Omental fat pad (tissue), 4 donors: ENCODE data around the gene HNRNPA1. TPM values are rescaled to one million over a fixed set of nuclear protein-coding genes. Genes with fewer than 3 reads are reported as not detected.

ENCODE experiments used
- ATAC-seq: fragments of 150-250 bp; one replicate; pipeline ENCODE4 v1.9.1; 2016; ENCODE audit warnings: mild to moderate bottlenecking, moderate library complexity; ENCODE audit not compliant: low FRiP score
- DNase-seq: peaks from one replicate; pipeline ENCODE4 v3.0.0-alpha.2; 2019; ENCODE audit warnings: low spot score
- total RNA-seq, 4 donors: library from RNA; depleted of rRNA; stranded (reverse); fragments of >200 nt; gene quantifications; one replicate each; pipeline ENCODE4 v1.1.0, GENCODE V29; 2016
- TF ChIP-seq, protein P1 (sequence below), 3 donors: fragments of 450-650 bp; IDR thresholded peaks; one replicate each; pipeline ENCODE4 v1.5.1; 2016 to 2017; ENCODE audit warnings: antibody characterized with exemption in 3 of 3, mild to moderate bottlenecking in 3 of 3, moderate library complexity in 2 of 3

HNRNPA1 gene
- total RNA-seq, 4 donors from 2014 or later: 352 to 497 (median 414) TPM

DNA sequence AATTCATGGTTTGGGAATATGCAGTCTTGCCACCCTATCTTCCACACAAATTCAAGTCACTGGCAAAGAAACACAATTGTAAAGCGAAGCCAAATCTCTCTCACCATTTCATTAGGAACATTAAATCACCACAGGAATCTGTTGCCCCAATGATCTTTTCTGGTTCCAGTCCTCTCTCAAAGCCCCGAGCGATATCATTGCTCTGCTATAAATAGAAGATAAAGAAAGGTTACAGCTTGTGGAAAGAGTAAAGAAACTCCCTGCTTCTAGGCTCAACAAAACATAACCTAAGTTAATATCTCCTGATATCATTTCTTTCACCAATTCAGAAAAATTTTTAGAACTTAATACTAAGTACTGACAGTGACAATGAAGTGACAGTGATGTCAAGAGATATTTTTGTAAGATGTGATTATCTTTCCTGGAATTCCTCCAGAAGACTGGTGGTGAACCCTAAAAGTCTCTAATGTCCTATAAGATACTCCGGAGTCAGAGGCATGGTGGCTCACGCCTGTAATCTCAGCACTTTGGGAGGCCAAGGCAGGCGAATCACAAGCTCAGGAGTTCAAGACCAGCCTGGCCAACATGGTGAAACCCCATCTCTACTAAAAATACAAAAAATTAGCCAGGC is 34.4 kb upstream of the HNRNPA1 start:
- DNase-seq (no peak), ATAC-seq (no peak)
- TF ChIP-seq, protein P1, sequence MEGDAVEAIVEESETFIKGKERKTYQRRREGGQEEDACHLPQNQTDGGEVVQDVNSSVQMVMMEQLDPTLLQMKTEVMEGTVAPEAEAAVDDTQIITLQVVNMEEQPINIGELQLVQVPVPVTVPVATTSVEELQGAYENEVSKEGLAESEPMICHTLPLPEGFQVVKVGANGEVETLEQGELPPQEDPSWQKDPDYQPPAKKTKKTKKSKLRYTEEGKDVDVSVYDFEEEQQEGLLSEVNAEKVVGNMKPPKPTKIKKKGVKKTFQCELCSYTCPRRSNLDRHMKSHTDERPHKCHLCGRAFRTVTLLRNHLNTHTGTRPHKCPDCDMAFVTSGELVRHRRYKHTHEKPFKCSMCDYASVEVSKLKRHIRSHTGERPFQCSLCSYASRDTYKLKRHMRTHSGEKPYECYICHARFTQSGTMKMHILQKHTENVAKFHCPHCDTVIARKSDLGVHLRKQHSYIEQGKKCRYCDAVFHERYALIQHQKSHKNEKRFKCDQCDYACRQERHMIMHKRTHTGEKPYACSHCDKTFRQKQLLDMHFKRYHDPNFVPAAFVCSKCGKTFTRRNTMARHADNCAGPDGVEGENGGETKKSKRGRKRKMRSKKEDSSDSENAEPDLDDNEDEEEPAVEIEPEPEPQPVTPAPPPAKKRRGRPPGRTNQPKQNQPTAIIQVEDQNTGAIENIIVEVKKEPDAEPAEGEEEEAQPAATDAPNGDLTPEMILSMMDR (IDR thresholded peaks at IDR 0.05): no peak

DNA sequence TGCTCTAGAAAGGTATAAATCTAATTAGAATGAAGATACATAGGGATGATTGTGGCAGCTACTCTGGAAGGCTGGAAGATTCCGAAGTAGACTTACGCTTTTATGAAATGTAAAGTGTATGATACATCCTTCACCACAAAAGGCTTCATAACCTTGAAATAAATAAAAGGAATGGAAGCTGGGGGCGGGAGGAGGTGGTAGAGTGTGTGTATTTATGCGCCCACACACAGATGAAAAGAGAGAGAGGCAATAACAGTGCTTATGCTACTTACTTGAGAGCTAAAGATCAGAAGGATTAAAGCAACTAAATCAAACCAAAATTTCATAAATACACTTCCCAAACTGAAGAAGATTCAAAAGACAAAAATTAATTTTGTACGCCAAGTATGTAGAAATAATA is 31.0 kb upstream of the HNRNPA1 start:
- DNase-seq: no peak
- ATAC-seq: no peak
- TF ChIP-seq, protein P1 (IDR thresholded peaks at IDR 0.05): no peak

DNA sequence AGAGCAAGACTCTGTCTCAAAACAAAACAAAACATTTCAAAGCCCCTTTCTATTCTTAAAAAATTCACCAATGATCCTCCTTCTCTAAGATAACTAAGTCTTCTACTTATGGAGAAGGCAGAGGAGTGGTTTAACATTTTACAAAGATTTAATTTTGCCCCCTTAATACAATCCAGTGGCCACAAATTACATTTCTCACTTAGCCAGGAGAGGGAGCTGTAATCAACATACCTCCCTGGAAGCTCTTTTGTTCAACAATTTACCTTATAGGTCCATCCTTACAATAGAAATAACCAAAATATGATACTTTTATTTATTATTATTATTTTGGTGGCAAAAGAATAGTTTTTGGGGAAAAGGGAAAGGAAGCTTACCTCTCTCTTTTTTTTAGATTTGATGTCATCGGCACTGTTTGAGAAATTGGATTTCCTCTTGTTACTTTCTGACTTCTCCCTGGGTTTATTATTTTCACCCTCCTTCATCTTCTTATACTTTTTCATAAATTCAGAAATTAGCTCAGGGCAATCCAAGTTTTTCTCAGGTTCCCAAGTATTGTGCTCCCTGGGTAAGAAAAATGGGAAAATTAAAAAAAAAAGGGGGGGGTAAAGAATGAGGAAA is 28.8 kb upstream of the HNRNPA1 start:
- TF ChIP-seq, protein P1 (IDR thresholded peaks at IDR 0.05): no peak
- ATAC-seq (no peak), DNase-seq (no peak)

DNA sequence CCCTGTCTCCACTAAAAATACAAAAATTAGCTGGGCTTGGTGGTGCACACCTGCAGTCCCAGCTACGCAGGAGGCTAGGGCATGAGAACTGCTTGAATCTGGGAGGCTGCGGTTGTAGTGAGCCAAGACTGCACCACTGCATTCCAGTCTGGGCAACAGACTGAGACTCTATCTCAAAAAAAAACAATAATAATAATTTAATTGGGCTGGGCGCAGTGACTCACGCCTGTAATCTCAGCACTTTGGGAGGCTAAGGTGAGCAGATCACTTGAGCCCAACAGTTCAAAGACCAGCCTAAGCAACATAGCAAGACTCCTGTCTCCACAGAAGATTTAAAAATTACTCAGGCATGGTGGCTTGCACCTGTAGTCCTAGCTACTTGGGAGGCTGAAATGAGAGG is 27.3 kb upstream of the HNRNPA1 start:
- TF ChIP-seq, protein P1 (IDR thresholded peaks at IDR 0.05): no peak
- no peak for DNase-seq
- no peak for ATAC-seq

DNA sequence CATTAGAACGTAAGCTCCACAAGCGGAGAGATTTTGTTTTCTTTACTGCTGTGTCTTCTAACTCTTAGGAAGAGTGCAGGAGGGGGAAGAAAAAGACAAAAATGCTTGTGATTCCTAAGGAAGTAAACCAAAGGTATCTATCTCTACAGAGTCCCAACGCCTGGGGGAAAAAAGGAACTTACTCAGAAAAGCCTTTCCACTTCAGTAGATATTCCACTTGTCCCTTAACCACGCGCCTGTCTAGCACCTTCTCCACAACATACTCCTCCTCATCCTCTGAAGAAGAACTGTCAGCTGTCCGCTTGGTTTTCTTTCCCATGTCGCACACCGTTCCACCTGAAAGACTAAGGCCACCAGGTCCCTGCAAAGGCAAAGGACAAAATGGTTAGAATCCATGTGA is 23.2 kb upstream of the HNRNPA1 start:
- DNase-seq (no peak), ATAC-seq (no peak)
- TF ChIP-seq, protein P1 (IDR thresholded peaks at IDR 0.05): no peak

DNA sequence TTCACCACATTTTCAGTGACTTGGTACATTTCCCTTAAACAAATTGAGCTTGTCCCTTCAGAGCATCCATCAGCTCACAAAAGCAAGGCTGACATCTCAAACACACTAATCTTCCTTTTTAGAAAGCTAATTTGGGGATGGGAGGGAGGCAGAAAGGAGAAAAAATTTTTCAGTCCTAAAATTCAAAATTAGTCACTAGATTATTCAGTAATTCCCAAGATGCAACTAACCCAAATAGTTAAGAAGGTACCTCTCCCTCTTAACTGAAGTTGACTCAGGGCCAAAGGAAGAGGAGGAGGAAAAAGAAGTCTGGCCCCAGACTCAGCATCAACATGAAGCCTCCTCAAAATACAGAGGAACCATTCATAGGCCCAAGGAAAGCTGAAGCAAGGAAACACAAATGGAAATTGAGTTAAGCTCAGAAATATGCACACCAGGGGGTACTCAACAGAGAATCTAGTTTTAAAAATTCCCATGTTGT is 22.3 kb upstream of the HNRNPA1 start:
- ATAC-seq: no peak
- TF ChIP-seq, protein P1 (IDR thresholded peaks at IDR 0.05): no peak

More for the DNA sequence above, 22.3 kb upstream of the HNRNPA1 start:
- no peak for DNase-seq
